GM21423 (cell line): ENCODE measurements around the gene LRRN1.
"Not testable (repeated sequence)": the region's sequence is repeated elsewhere in the genome, so short reads cannot be mapped to it uniquely, and the experiment has no call there.

Experiments
- ATAC-seq: cut with Tn5 transposase; IDR thresholded peaks from one replicate; pipeline ENCODE4 v1.9.1; 2021; ENCODE audit warnings: mild to moderate bottlenecking, moderate library complexity; ENCODE audit not compliant: unreplicated experiment

The LRRN1 gene

DNA sequence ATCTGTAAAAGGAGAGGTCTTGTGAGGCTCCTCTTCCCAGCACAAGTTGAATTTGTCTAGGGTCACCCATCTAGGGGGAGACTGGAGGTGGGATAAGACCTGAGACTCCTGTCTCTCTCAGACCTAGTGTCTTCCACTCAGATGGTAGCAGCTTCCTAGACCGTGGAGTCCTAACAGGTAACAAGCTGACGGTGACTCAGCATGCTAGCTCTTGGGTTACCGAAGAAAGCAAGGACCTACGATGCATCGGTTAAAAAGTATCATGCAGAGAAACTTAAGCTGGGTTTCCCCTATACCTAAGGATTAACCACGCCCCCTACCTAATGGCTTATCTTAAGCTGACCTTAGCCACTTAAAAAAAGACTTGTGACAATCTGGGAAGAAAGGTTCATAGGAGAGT, 7.6 kb downstream of the LRRN1 start:
- ATAC-seq = no peak

DNA sequence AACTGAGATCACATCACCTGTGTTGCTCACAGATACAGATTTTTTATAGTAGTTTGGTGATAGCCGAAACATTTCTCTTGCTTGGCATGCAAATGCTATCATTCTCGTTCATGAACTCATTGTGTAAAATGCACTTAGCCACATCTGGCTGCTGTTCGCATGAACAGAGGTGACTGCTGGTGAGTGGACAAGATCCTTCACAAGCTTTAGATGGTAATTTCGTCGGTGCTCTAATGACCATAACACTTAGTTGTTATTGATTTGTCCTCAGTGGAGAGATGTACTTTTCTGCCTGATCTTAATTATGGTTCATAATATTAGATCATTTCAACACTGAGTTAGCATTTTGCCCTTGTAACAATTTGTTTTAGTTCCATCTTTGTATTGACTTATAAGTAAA, 13.8 kb downstream of the LRRN1 start:
- ATAC-seq = no peak

DNA sequence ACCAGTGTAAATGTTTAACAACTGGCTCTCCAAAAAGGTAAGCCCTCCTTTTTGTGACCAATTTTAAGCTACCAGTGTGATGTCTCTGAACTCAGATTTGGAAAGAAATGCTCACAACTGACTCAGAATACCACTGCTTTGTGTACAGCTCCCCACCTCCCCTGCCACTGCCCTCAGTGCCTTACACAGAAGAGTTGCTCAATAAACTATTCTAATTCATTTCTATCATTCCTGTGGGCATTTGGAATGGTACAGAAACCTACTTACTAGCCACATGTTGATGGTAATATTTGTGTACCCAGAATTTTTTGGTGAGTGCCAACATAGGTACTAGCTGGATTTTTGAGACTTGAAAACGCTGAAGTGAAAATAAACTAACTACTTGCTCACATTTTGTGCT, 16.0 kb downstream of the LRRN1 start:
- no peak for ATAC-seq

DNA sequence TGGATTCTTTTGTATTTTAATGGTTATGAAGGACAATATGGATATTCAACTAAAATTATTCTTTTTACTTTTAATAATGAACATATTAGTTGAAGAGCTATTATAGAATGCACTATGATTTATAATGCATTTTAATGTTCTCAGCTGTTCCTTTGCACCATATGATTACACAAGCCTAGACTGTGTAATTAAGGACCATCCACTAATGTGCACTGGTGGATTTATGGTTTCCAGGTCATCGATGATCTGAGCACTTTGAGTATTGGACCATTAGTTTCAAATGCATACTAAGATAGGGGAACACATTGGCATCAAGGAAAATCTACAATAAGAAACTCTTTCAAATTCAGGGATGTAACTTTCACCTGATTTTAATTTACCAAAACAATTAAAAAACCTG, 16.8 kb downstream of the LRRN1 start:
- no peak for ATAC-seq

DNA sequence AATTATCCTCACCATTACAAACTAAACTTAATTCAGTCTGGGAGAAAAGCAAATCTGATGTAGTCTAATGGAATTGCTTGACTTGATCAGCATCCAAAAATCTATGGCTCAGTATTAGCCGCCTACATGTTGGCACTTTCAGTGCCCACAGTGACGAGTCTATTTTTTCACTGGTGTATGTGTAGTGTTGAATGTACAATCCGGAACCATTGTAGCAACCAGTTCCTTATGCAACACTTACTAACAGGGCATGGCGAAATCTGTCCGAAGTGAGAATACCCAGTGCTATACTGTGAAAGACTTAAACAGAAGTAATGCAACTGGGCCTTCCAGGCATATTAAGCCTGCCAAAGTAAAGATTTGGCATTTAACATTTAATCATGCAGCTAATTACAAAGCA, 18.6 kb downstream of the LRRN1 start:
- ATAC-seq = no peak

DNA sequence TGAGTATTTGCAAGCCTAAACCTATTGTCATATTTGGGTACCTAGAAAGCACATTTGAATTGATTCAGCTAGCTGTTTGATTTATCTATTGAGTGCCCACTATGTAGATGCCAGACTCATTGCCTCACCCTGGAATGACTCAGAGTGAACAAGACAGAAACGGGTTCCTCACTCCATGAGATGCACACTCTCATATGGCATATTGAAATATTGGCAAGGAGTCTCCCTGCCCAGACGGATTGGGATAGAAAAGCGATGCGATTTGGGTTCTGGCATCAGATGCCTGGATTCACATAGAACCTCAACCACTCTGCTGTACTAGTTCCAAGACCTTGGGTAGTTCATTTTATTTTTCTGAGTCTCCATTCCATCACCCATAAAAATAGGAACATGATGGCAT, 22.5 kb downstream of the LRRN1 start:
- ATAC-seq = no peak

DNA sequence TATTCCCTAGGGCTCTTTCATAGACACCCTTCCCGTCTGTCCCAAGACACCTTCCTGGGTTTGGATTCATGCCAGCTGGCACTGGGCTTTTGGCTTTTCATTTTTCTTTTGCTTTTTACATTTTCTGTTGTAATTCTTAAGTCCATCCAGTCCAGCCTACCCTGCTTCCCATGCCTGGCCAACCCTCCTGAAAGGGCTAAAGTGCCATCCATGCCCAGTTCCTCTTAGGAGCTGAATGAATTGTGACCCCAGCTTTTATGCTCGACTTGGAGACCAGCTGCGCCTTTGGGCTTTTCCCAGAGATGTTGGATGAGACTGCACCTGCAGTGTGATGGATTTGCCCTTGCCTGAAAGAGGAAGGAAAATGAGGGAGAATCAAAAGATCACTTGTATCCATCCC, 25.8 kb downstream of the LRRN1 start:
- no peak for ATAC-seq

DNA sequence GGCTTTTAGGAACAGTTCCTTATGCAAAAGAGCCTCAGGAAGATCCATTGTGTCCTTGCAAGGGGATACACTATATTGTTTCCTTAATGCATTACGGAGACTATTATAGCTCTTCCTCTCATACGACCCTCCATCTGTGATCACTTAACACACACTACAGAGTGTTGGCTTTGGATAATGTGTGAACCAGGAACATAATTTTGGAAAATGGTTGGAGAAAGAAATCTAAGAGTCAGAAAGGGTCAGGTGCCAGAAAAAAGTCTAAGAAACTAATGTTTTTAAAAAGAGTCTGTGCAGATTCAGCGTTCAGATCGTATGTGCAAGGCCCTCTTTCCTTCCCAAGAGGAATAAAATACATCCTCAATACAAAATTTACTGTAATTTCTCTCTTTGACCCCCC, 27.3 kb downstream of the LRRN1 start:
- ATAC-seq = no peak

DNA sequence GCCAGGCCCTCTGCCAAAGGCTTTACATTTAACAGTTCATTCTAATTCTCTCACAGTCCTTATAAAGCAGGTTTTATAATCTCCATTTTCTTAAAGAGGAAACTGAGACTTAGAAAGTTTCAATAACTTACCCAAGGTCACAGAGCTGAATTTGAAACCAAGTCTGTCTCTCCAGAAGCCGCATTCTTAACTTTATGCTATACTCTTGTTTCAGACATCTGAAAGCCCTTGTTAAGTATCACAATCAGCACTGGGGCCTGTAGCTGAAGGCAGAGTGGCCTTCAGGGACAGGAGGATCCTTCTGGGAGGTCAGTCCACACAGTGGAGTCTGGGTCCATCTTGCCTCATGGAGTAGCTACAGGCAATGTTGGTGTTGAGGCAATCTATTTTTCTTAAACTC, 27.9 kb downstream of the LRRN1 start:
- no peak for ATAC-seq

DNA sequence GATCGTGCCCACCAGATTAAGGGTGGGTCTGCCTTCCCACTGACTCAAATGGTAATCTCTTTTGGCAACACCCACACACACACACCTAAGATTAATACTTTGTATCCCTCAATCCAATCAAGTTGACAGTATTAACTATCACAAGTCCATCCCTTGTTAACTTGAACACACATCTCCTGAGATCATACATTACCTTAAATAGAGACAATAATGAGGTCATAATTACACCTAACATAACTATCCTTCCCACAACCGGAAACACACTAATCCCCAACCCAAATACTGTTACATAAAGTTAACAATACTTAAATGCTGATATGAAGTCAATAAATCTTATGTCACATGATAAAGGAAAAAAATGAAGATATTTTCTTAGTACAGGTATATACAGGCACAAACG, 29.2 kb downstream of the LRRN1 start:
- not testable (repeated sequence) for ATAC-seq

DNA sequence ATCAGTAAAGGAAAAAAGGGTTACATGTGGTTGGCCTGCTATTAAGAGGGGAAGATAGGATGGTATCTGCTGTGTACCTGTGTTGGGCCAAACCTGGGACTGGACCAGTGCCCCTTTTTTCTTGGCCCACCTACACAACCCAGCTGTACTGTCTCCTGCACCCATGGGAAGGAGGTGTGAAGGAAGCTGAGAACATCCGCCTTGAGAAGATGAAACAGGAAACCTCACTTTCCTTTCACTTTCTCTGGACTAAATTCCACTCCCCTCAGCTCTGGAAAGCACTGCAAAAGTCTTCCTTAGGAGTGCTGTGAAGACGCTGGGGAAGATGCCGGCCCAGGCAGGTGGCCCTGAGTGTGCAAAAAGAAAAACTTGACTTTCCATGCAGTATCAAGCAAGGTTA, 37.6 kb downstream of the LRRN1 start:
- no peak for ATAC-seq

DNA sequence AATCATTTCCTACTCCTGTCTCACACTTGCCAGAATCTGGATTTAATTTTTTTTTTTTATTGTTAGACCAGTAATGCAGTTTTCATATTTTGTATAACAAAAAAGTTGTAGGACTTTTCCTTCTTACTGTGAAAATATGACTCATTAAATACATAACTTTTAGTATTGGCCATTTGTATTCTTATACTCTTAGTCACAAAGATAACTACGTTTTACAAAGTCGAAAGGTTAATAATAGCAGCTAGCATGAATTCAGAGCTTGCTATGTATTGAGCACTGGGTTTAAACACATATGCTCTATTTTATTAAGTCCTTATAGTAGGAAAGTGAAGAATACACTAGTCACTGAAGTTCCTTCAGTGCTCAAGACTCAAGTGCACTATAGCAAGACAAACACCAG, 43.1 kb downstream of the LRRN1 start:
- ATAC-seq = no peak

DNA sequence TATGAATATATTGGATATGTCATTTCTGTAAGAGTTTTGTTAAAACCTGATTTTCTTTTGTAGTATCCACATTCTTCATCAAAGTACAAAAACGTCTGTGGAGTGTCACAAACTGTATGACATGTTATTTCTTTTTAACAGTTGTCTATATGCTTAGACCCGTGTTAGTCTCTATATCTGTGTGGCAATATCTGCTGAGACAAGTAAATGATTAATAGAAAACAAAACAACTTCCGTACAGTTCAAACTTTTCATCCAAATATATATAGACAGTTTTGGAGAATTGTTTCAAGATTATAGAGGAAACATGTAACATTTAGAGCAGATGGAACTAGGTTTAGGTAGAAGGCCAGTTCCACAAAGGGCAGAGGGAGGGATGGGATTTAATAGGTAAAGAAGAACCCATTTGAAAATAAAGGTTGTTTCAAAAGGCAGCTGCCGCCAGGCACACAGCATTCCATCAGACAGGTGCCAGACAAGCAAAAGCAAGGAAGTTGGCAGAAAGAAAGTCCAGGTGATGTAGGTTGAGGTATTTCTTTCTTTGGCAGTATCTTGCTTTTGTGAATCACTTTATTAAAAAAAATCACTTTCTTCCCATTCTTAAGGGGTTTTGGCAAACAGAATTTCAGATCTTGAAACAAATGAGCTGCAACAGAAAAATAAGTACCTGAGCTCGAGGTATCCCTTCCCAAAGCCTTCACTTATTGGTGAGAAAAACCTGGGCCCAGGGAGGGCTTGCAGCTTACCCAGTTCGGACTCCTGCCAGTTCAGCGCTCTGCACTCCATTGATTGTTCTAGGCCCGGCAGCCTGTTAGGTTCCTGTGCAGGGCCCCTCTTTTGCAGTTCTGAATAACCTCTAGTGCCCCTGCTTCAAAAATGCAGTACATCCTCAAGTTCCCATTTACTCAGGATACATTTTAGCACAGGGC, 49.0 kb downstream of the LRRN1 start:
- ATAC-seq = no peak

DNA sequence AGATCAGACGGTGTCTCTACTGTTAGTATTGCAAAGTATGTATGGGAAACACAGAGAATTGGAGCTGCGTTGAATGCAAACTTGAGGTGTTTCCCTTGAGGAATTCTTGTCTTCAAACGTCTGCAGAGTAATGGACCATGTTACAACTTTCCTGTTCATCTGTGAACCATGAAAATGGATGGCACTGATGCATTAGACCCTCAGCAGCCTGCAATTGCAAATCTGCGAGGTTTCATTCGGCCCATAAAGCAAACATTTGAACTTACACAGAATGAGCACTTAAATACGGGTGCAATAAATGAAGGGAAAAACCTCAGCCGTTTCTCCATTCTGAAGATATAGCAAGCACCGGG, 49.7 kb downstream of the LRRN1 start:
- ATAC-seq = no peak

DNA sequence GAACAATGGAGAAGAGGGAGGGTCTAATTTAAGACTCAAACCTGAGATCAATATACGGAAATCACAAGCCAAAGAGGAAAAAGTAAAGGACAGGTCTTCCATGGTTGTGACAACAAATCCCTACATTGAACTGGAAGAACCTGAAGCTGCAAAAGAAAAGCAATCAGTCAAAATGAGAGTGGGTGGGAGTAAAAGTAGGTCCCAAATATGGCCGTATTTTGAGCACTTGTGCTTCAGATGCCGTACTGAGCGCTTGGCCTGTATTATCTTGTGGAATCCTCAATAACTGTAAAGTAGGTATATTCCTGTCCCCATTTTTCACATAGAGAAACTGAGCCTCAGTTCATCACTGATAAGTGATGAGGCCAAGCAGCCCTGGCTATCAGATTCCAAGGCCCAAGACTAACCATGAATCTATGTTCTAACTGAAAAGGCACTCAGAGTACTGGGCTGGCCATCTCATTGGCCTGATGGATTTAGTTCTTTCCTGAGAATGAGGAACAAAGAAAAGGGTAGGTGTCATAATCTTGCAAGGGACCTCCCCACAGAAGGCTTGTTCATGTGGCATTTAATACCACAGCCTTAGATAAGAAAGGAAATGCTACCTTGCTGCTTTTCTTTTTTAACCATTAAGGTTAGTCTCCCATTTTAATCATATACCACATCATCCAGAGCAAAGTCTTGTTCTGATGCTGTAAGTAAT, 52.5 kb downstream of the LRRN1 start:
- ATAC-seq = peak; percentile 95

DNA sequence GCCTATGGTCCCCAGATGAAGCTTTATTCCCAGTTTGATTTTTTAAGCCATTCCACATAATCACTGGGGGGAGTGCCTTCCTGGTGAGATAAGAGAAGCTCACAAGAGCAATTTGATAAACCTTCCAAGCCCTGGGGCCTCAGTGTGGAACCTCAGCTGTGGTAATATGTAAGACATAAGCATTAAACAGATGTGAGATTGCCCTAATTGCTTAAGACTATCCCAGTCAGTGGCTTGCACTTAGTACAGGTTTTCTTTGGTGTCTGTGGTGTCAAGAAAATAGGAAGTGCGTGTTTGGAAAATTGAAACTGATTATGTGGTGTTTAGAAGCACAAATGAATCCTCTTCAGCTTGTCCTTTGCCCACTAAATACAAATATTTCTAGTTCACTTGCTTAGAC, 54.3 kb downstream of the LRRN1 start:
- no peak for ATAC-seq

DNA sequence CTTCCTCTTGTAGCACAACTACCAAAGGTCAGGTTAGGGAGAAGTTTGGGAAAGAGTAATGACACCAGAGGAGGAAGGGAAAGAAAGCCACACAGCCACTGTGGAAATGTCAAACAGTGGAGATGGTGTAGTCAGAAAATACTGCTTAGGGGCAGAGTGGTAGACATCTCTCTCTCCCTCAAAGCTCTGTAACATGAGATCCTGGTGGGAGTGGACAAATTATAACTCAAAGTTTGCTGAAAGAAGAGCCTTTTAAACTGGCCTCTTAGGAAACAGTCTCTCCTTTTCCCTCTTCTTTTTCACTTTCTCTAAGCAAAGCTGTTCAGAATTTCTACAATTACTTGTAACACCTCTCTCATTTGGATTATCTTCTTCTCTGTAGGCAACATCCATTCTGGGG, 55.8 kb downstream of the LRRN1 start:
- ATAC-seq = no peak

DNA sequence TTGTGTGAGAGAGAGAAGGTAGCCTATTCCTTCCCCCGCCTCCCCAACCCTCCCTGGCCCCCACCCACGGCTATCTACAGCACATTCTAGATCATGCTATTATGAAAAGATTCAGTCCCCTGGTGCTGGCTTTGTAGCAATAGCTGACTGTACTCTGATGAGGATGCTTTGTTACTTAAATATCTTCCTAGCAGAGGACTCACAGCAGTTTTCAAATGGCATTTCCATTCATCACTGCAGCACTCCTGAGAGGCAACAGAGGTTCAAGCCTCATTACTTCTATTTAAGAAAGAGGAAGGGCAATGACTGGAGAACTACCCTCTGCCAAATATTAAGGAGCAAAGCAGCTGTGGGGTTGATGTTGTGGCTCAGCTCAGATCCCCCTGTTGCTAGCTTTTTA, 61.0 kb downstream of the LRRN1 start:
- ATAC-seq = no peak

DNA sequence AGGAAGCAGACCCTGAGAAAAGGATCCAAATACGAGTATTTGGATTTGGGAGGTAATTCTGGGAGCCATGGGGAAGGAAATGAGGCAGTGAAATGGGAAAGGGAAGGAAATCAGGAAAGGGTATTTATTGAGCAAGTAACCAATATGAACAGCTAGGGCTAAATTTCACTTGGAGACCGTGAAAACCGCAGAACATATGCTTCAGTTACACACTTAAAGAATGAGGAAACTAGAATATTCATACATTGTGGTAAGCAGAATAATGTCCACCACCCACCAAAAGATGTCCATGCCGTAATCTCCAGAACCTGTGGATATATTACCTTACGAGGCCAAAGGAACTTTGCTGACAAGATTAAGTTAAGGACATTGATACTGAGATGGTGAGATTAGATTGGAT, 63.3 kb downstream of the LRRN1 start:
- no peak for ATAC-seq

DNA sequence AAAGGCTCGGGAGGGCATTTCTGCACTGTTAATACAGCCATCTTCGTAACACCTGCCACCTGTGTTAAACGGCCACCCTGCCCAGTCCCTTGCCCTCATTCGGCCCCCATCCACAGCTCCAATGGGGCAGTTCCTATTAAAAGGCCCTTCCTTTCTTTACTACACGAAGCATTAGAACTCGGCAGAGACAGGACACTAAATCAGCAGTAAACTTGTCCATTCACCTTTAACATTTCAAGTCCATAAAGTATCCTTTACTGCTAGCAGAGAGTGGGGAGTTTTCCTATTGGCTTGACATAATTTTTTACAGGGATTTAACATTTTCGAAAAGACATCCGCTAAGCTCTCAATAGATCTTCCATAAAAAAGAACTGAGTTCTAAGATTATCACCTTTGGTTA, 76.3 kb downstream of the LRRN1 start:
- no peak for ATAC-seq

DNA sequence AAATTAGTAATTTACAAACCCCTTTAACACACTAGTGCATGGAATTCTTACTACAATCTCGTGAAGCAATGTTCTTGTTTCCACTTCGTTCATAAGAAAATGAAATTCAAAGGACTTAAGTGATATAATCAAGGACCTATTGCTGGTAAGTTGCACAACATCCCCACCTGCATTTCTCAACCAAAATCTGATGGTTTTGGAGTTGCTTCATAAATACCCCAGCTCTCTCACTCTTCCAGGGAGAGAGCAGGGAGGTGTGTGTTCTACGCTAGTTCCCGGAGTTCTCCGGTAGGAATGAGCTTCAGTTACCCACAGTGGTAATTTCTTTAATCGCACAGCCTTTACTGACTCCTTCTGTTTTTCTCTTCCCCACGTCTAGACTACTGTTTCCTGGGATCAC, 81.8 kb downstream of the LRRN1 start:
- no peak for ATAC-seq

DNA sequence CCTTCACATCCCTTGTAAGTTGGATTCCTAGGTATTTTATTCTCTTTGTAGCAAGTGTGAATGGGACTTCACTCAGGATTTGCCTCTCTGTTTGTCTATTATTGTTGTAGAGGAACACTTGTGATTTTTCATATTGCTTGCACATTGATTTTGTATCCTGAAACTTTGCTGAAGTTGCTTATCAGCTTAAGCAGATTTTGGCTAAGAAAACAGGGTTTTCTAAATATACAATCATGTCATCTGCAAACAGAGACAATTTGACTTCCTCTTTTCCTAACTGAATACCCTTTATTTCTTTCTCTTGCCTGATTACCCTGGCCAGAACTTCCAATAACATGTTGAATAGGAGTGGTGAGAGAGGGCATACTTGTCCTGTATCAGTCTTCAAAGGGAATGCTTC, 88.1 kb downstream of the LRRN1 start:
- not testable (repeated sequence) for ATAC-seq

DNA sequence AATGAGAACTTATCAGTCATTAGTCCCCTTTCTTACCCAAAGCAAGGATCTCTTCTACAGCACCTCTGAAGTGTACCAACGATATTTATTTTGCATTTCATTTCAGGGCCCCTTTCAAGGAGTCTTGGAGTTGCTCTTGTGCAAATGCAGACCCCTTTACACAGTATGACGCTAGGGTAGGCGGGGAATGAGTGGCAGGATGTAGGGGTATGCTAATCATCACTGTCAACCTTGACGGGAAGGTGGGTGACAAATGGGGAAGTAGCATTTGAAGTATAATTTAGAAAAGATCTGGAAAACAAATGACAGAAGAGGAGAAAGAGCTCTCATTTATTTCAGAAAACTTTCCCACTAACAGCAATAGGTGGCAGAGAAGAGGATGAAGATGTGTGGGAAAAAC, 94.4 kb downstream of the LRRN1 start:
- no peak for ATAC-seq
